Stimulated activated CD4-positive, alpha-beta T cell treated with anti-CD3 and anti-CD28 coated beads, Interleukin-4, amount 100 ng/mL, for 24 hours (primary cell): ENCODE measurements around the gene C17orf113.
"Not testable (repeated sequence)": the region's sequence is repeated elsewhere in the genome, so short reads cannot be mapped to it uniquely, and the experiment has no call there.

Experiments used
- DNase-seq: peaks from one replicate; pipeline ENCODE4 v3.0.0-alpha.2; 2020

Gene C17orf113

DNA sequence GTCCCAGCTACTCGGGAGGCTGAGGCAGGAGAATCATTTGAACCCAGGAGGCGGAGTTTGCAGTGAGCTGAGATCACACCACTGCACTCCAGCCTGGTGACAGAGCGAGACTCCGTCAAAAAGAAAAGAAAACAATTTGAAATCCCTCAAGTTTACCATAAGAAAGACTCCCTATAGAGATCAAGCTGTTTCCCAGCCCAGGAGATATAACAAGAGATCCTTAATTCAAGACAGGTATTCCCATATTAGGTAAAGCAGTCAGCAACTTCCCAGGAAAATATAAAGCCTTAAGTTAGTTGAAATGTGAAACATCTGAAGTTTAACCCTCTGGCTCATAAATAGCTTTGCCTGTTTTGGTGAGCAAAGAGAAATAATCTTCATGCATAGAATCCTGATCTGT is 38.0 kb downstream of the C17orf113 start:
- not testable (repeated sequence) for DNase-seq

DNA sequence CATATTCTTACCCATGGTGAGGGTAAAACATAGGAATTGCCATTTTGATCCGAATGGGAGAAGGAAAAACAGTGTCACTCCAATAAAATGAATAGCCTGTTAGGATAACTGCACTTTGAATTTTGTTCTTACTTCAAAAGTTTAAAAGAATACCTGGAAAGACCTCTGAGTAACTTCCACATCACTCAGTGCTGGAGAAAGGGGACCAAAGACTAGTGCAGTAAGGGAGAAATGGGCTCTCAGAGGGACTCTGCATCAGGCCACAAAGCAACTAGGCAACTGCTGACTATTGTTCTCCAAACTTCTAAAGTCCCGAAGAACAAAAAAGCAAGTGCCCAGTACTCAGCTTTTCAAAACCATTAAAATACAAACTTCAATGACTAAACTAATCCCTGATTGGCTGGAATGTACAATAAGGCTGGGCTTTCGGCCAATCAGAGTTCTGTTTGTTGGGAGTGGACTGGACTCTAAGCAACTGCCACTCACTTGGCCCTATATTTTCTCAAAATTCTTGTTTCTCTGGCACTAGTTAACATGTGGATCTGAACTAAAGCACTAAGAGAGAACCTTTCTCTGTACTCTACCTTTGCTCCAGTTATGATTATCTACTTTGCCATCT is 39.4 kb downstream of the C17orf113 start:
- DNase-seq, result no peak

DNA sequence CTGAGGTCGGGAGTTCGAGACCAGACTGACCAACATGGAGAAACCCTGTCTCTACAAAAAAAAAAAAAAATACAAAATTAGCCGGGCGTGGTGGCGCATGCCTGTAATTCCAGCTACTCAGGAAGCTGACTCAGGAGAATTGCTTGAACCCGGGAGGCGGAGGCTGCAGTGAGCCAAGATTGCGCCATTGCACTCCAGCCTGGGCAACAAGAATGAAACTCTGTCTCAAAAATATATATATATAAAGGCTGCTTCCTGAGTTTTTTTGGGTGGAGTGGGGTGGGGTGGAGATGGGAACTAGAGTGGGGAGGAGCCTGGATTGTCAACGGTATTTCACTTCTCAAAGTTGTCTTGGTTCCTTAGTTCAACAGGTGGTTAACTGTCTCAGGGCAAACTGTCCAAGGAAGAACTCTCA is 40.1 kb downstream of the C17orf113 start:
- DNase-seq, result not testable (repeated sequence)

DNA sequence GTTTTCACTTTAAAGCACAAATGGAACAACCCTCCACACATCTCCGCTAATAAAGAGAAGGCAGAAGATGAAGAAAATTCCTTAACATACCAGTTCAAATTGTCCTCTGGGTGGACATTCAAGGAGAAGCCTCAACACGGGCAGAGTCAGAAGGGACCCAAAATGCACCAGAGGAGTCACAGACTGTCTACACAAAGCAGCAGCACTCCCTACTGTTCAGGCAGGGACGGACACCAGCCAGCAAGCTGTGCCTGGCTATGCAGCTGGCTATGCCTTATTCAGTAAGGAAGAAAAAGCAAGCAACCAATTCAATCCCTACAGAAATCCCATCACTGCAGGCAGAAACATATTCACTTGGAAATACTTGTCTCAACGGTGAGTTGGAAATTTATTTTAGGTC is 41.2 kb downstream of the C17orf113 start:
- DNase-seq, result no peak

DNA sequence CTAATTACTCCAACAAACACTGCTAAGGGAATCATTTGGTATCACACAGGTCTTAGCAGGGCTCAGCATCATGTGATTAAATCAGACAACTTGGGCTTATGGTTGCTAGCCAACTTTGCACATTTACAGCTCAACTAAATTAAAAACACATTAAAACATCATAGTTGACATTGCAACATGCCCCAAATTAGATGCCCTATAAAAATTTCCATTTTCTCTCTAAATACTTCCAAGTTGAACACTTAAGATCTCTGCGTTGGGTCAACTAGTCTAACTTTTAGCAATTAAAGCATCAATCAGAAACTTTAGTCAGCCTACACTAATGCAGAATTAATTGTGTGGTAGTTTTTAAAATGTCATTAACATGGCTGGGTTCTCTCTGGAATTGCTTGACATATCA is 45.2 kb downstream of the C17orf113 start:
- DNase-seq, result no peak

DNA sequence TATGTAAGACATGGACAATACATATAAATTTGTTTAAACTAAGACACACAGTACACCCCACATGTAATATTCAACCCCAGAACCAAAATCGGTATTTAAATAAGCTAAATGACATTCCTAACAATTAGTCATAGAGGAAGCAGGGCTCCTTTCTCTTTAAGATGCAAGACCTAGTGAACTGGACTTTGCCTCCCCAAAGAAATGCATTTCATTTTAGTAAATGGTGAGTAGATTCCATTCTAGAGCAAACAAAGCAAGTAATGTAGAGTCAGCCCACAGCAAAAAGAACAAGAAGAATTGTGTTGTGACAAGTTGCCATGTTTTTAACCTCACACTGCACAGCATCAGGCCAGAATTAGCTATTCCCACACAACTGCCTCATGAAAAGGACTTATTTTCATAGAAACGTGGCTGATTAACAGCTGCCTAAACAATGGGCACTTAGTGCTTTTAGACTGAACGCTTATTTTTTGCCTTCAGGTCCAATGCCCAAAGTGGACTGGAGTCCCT is 47.6 kb downstream of the C17orf113 start:
- no peak for DNase-seq

DNA sequence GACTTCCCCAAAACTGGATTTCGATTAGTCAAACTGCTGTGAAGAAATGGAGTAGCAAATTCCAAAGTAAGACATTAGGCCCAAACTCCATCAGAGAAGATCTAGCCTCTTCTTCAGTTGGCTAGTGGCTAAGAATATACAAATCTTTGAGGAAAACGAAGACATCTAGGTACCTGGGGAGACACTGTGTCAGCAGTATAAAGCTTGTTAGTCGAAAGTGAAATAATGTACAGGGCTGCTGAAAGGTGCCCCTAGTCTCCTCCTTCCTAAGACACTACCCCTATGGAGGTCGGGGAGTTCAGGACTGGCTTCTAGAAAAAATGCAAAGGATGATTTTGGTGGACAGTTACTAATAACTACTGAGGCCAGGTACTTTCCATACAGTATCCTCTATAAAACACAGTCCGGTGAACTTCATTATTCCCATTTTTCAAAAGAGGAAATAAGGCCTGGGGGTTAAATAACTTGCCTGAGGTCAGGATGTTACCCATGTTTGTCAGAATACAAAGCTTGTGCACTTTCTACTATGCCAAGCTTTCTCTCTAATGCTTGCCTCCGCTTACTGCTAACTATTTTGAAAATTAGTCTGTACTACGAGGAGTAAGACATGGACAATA is 48.1 kb downstream of the C17orf113 start:
- DNase-seq, result no peak

DNA sequence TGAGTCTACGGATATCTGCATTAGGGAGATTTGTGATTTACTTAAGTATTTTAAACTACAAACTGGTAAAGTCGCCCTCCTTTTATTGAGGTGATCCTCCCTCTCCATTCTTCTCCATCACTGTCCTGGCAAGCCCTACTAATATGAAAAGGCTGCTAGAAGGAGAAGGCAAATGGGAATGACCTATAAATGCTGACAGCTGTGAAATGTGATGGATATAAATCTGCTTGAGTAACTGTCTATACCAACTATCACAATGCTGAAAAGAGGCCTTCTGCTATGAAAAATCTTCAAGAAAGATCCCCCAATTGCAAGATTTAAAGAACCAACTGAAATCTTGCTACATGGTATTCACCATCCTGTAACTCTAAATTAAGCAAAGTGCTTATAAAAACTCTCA is 48.7 kb downstream of the C17orf113 start:
- DNase-seq, result no peak

DNA sequence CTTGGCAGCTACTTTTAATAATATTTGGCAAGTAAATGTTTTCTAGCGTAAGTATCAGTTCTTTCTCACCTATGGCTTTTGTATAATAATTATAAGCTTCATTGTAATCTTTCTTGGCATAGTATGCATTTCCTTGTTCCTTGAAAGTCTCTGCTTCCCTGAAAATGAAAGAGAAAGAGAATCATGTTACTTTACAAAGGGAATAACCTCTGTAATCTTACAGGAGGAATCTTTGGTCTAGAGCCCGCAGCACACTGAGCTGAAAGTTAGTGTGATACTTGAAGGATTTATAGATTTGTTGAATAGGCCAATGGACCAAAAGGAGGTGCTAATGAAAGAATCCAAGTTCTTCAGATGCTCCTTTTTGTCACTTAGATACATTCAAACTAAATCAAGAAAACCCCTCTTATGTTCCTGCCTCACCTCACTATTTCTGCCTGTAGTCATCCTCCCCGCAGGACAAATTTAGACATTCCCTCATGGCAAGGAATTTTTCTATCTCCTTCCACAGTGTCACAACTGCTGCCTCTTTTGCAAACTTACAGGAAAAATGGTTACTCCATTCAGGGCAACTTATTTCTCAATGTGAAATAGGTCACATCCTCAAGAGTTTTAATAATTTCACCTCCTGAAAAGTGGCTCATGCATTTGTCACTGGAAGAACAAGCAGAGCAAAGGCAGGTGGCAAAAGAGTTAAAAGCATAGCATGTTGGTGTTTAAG is 49.8 kb downstream of the C17orf113 start:
- DNase-seq, result no peak

DNA sequence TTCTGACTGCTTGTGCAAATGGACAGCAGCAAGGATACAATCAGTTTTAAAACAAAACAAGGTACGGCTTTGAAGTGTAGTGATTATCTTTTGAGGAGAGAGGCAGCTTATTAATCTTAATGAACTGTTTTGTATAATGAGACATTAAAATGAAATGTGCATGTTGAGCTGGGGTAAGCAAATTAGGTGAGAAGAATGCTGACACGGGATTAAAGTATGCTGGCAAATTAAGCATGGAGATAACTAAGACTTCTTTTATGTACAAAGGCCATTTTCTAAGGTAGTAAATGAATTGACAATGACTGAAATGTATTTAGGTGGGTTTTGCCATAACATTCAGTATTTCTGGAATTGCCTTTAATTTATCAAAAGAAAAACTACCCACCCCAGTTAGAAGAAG is 51.9 kb downstream of the C17orf113 start:
- DNase-seq, result no peak

DNA sequence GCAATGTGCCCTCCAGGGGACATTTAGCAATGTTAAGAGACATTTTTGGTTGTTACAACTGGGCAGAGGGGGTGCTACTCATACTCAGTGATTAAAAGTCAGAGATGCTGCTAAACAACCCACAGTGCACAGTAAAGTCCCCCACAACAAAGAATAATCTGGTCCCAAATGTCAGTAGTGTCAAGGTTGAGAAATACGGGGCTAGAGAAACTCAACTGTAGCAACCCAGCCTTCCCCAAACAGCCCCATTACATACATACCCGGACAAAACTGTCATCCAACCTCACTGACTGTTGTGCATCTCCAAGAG is 53.6 kb downstream of the C17orf113 start:
- no peak for DNase-seq

DNA sequence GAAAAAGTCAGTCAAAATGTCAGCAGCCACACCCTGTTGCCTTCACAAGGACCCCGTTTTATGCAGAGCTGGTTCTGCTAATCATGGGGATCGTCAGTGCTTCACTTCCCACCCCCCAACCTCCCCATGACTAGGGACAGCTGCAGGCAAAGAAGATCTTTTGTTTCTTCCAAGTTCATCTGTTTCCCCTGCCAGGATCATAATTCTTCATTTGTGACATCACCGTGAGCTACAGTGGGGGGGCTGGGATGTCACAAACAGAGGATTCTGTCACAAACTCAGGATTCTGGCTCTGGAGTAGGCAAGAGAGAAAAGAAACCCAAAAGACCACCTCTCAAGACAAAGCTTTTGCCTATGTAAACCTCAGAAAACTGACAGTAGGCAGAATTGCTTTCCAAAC is 57.8 kb downstream of the C17orf113 start:
- DNase-seq, result no peak

DNA sequence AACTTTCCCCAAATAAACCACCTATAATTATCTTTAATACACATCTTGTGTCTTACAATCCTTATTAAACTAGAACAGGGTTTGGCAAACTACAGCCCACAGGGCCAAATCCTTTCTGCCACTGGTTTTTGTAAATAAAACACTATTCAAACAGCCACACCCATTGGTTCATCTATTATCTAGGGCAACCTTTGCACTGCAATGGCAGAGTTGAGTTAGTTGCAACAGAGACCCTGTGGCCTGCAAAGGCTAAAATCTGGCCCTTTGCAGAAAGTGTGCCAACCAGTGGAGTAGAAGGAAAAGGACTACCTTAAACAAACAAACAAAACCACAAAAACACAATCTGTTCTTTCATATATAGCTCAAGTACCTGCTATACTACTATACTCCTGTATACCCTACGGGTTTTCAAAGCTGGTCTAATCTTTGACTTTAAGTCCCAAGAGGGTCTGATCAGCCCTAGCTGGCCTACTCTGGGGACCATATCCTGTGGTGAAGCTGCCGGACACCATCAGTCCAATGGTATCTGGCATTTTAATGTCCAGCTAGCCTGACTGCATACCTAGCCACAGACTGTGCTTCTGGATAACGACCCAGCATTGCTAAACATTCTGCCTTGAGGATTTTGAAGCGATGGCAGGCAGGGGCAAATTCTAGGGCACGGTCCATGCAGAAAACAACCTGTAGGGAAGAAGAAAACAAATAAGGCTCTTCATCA is 60.5 kb downstream of the C17orf113 start:
- DNase-seq, result no peak

DNA sequence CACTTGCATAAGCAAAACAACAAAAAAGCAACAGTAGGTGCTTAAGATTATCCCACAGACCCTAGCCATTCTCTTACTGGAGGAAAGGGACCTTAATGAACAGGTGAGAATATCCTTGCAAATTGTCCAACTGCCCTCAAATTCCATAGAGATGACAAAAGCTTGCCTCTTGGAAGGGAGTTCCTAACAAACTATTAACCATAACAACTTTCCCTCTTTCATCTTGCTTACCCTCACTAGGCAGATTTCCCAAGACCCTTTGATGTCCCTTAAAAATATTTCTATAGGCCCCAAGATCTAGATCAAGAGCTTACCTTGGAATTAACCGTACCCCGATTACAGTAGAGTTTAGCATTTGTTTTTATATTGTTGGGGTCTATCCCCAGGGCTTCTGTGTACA is 62.0 kb downstream of the C17orf113 start:
- DNase-seq, result no peak
